22Rv1 (cell line): Measurements from ENCODE around the gene TBCK.

Experiments
- CTCF ChIP-seq: fragments of 450-650 bp; IDR thresholded peaks from 2 replicates; pipeline ENCODE4 v1.5.1; 2017; ENCODE audit warnings: mild to moderate bottlenecking
- ZFX ChIP-seq: fragments of 450-650 bp; IDR thresholded peaks from 2 replicates; pipeline ENCODE4 v1.6.1; 2017; ENCODE audit warnings: antibody characterized with exemption, borderline replicate concordance

GRCh38 chr4:106183551-106183950, 132.5 kb downstream of the TBCK start:
- TF ChIP-seq CTCF (no peak), ZFX (no peak)
